Neural crest cell (in vitro differentiated cells): ENCODE measurements around the gene SEMA4A. TPM values are rescaled to one million over a fixed set of nuclear protein-coding genes. Genes with fewer than 3 reads are reported as not detected.

Source experiments
- DNase-seq: peaks from one replicate; pipeline ENCODE4 v3.0.0; 2021; ENCODE audit warnings: low read depth, mixed read lengths, low spot score
- H3K27ac Mint-ChIP-seq: one replicate; pipeline ENCODE4 v1.8.0; 2021; ENCODE audit warnings: mild to moderate bottlenecking, mixed read lengths; ENCODE audit not compliant: unreplicated experiment
- H3K27me3 Mint-ChIP-seq: 2 replicates; pipeline ENCODE4 v1.8.0; 2021; ENCODE audit warnings: low read depth, mild to moderate bottlenecking, mixed read lengths
- H3K36me3 Mint-ChIP-seq: 2 replicates; pipeline ENCODE4 v1.8.0; 2021; ENCODE audit warnings: low read depth, mild to moderate bottlenecking, mixed read lengths
- H3K4me1 Mint-ChIP-seq: 2 replicates; pipeline ENCODE4 v1.8.0; 2021; ENCODE audit warnings: mixed read lengths
- H3K4me3 Mint-ChIP-seq: one replicate; pipeline ENCODE4 v1.8.0; 2021; ENCODE audit warnings: mild to moderate bottlenecking, mixed read lengths
- H3K9me3 Mint-ChIP-seq: 2 replicates; pipeline ENCODE4 v1.8.0; 2021; ENCODE audit warnings: mixed read lengths
- CTCF ChIP-seq: fragments of 200-600 bp; sonication (generic); conservative IDR thresholded peaks from 2 replicates; pipeline ENCODE4 v1.5.0; 2021; ENCODE audit warnings: antibody characterized with exemption, mild to moderate bottlenecking
- total RNA-seq: library from RNA; stranded (reverse); gene quantifications from 2 replicates; pipeline ENCODE4 v1.2.1, GENCODE V29; 2021

The SEMA4A gene
- total RNA-seq, 1 donor from 2014 or later, result 1.3 TPM

GRCh38 chr1:156226782-156227181, 73.4 kb downstream of the SEMA4A start:
- peaks cover 6% of the 10 kb centered on the region for H3K4me1 Mint-ChIP-seq

More at GRCh38 chr1:156226782-156227181, 73.4 kb downstream of the SEMA4A start:
- Mint-ChIP-seq H3K27ac (no peak overlapping the region), H3K36me3 (peaks cover 7% of the 10 kb centered on the region), H3K4me3 (no peak overlapping the region), H3K9me3 (no peaks in the 10 kb centered on the region), H3K27me3 (no peaks in the 10 kb centered on the region)
- TF ChIP-seq CTCF, result no peak
- no peak for DNase-seq

Other genes with a start within 250 kb of the SEMA4A start
- gene RIT1, start 242.2 kb upstream of the SEMA4A start, total RNA-seq, result 34.5 and 35.3 TPM in 2 replicates
- 69.9 and 71.2 TPM in 2 replicates for gene KHDC4, start 219.2 kb upstream of the SEMA4A start, total RNA-seq
- not detected in 2 replicates for gene RXFP4, start 211.9 kb upstream of the SEMA4A start, total RNA-seq
- 97.6 and 101 TPM in 2 replicates for gene ARHGEF2, start 175.0 kb upstream of the SEMA4A start, total RNA-seq
- 236 and 255 TPM in 2 replicates for gene SSR2, start 132.6 kb upstream of the SEMA4A start, total RNA-seq
- gene UBQLN4, start 99.8 kb upstream of the SEMA4A start, total RNA-seq, result 70.4 and 78.0 TPM in 2 replicates
- 49.4 and 55.6 TPM in 2 replicates for gene LAMTOR2, start 98.8 kb upstream of the SEMA4A start, total RNA-seq
- gene RAB25, start 92.4 kb upstream of the SEMA4A start, total RNA-seq, result not detected in 2 replicates
- gene MEX3A, start 71.1 kb upstream of the SEMA4A start, total RNA-seq, result 114 and 120 TPM in 2 replicates
- 51.0 and 51.7 TPM in 2 replicates for gene LMNA, start 38.9 kb upstream of the SEMA4A start, total RNA-seq
- gene SLC25A44, start 40.5 kb downstream of the SEMA4A start, total RNA-seq, result 19.1 and 22.7 TPM in 2 replicates
- gene PMF1, start 59.4 kb downstream of the SEMA4A start, total RNA-seq, result 82.5 and 83.3 TPM in 2 replicates
- 2.5 and 3.0 TPM in 2 replicates for gene BGLAP, start 88.6 kb downstream of the SEMA4A start, total RNA-seq
- 15.8 and 17.1 TPM in 2 replicates for gene PAQR6, start 94.5 kb downstream of the SEMA4A start, total RNA-seq
- 116 and 122 TPM in 2 replicates for gene SMG5, start 129.2 kb downstream of the SEMA4A start, total RNA-seq
- gene TMEM79, start 130.7 kb downstream of the SEMA4A start, total RNA-seq, result 4.3 and 4.6 TPM in 2 replicates
- gene GLMP, start 142.1 kb downstream of the SEMA4A start, total RNA-seq, result 34.2 and 38.0 TPM in 2 replicates
- gene VHLL, start 145.7 kb downstream of the SEMA4A start, total RNA-seq, result 0.77 TPM in 1 of 2 replicates, not detected in the other
- gene CCT3, start 184.7 kb downstream of the SEMA4A start, total RNA-seq, result 343 and 346 TPM in 2 replicates
- 0.66 and 1.0 TPM in 2 replicates for gene TSACC, start 184.9 kb downstream of the SEMA4A start, total RNA-seq
- not detected in 2 replicates for gene RHBG, start 215.6 kb downstream of the SEMA4A start, total RNA-seq